Neural crest cell (in vitro differentiated cells): ENCODE results near the gene GAPDHS. TPM values are rescaled to one million over a fixed set of nuclear protein-coding genes. Genes with fewer than 3 reads are reported as not detected.

Source experiments
- DNase-seq: peaks from one replicate; pipeline ENCODE4 v3.0.0; 2021; ENCODE audit warnings: low read depth, mixed read lengths, low spot score
- H3K27ac Mint-ChIP-seq: one replicate; pipeline ENCODE4 v1.8.0; 2021; ENCODE audit warnings: mild to moderate bottlenecking, mixed read lengths; ENCODE audit not compliant: unreplicated experiment
- H3K27me3 Mint-ChIP-seq: 2 replicates; pipeline ENCODE4 v1.8.0; 2021; ENCODE audit warnings: low read depth, mild to moderate bottlenecking, mixed read lengths
- H3K36me3 Mint-ChIP-seq: 2 replicates; pipeline ENCODE4 v1.8.0; 2021; ENCODE audit warnings: low read depth, mild to moderate bottlenecking, mixed read lengths
- H3K4me1 Mint-ChIP-seq: 2 replicates; pipeline ENCODE4 v1.8.0; 2021; ENCODE audit warnings: mixed read lengths
- H3K4me3 Mint-ChIP-seq: one replicate; pipeline ENCODE4 v1.8.0; 2021; ENCODE audit warnings: mild to moderate bottlenecking, mixed read lengths
- H3K9me3 Mint-ChIP-seq: 2 replicates; pipeline ENCODE4 v1.8.0; 2021; ENCODE audit warnings: mixed read lengths
- CTCF ChIP-seq: fragments of 200-600 bp; sonication (generic); conservative IDR thresholded peaks from 2 replicates; pipeline ENCODE4 v1.5.0; 2021; ENCODE audit warnings: antibody characterized with exemption, mild to moderate bottlenecking
- total RNA-seq: library from RNA; stranded (reverse); gene quantifications from 2 replicates; pipeline ENCODE4 v1.2.1, GENCODE V29; 2021

Gene GAPDHS
- total RNA-seq, 1 donor from 2014 or later: not detected

GRCh38 chr19:35540356-35540927, 7.2 kb downstream of the GAPDHS start:
- Mint-ChIP-seq H3K27ac (no peak overlapping the region), H3K27me3 (no peaks in the 10 kb centered on the region), H3K4me3 (peak overlapping the region; percentile 31), H3K36me3 (peaks cover 5% of the 10 kb centered on the region), H3K4me1 (peaks cover 8% of the 10 kb centered on the region), H3K9me3 (no peaks in the 10 kb centered on the region)
- no peak for DNase-seq
- no peak for TF ChIP-seq CTCF

DNA sequence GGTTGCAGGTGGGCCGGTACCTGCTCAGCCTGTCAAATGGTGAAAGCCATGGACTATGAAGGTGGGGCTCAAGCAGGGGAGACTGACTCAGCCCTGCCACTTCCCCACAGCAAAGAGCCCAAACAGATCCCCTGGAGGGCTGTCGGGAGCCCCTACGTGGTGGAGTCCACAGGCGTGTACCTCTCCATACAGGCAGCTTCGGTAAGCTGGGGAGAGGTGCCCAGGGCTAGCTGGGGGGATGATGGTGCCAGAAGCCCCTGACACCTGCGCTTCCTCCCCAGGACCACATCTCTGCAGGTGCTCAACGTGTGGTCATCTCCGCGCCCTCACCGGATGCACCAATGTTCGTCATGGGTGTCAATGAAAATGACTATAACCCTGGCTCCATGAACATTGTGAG, 9.0 kb downstream of the GAPDHS start:
- Mint-ChIP-seq H3K27me3 (no peaks in the 10 kb centered on the region), H3K27ac (no peak overlapping the region), H3K36me3 (peaks cover 5% of the 10 kb centered on the region), H3K4me1 (peaks cover 21% of the 10 kb centered on the region), H3K4me3 (peak overlapping the region; percentile 61), H3K9me3 (no peaks in the 10 kb centered on the region)
- no peak for DNase-seq
- no peak for TF ChIP-seq CTCF

DNA sequence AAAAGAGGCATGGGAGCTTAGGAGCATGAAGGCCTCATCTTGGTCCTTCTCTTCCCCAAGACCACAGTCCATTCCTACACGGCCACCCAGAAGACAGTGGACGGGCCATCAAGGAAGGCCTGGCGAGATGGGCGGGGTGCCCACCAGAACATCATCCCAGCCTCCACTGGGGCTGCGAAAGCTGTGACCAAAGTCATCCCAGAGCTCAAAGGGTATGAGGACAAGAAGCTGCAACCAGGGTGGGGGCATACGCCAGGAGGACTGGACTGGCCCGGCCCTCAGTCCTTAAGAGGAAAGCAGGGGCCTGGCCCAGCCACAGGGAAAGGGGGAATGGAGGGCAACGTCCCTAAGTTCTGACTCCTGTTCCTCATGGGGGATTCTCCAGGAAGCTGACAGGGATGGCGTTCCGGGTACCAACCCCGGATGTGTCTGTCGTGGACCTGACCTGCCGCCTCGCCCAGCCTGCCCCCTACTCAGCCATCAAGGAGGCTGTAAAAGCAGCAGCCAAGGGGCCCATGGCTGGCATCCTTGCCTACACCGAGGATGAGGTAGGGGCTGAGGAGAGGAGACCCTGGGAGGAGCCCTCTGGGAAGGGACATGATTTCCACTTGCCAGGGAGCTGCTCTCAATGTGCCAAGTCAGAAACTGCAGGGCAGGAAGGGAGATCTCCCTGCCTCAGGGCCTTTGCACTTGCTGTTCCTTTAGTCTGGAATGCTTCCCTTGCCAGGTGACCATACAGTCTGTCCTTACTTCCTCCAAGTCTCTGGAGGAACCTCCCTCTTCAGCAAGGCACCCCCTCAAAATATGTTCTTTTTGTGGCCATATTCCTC, 10.2 kb downstream of the GAPDHS start:
- H3K27ac Mint-ChIP-seq: no peak overlapping the region
- TF ChIP-seq CTCF: no peak
- H3K4me1 Mint-ChIP-seq: peaks cover 22% of the 10 kb centered on the region
- DNase-seq: no peak
- no peaks in the 10 kb centered on the region for H3K27me3 Mint-ChIP-seq
- no peaks in the 10 kb centered on the region for H3K9me3 Mint-ChIP-seq
- H3K36me3 Mint-ChIP-seq: peaks cover 5% of the 10 kb centered on the region
- H3K4me3 Mint-ChIP-seq: peak overlapping the region; percentile 97

GRCh38 chr19:35544110-35544802, 11.0 kb downstream of the GAPDHS start:
- Mint-ChIP-seq H3K27me3 (no peaks in the 10 kb centered on the region), H3K36me3 (peaks cover 5% of the 10 kb centered on the region), H3K9me3 (no peaks in the 10 kb centered on the region), H3K4me1 (peaks cover 27% of the 10 kb centered on the region), H3K27ac (no peak overlapping the region), H3K4me3 (peak overlapping the region; percentile 97)
- DNase-seq: no peak
- no peak for TF ChIP-seq CTCF

- H3K4me3 Mint-ChIP-seq: peak within 1 kb of the TSS; percentile 97
- peaks cover 5% of the 10 kb centered on the region for H3K36me3 Mint-ChIP-seq
- peaks cover 29% of the 10 kb centered on the region for H3K4me1 Mint-ChIP-seq
- no peaks in the 10 kb centered on the region for H3K9me3 Mint-ChIP-seq
- no peaks in the 10 kb centered on the region for H3K27me3 Mint-ChIP-seq
- TF ChIP-seq CTCF: no peak
- H3K27ac Mint-ChIP-seq: peak within 1 kb of the TSS; percentile 94
- DNase-seq: peak; percentile 84
These were observed 12.0 kb downstream of the GAPDHS start, which contains the start of gene TMEM147 for GRCh38 chr19:35545001-35545854. Gene TMEM147, plus strand, starts transcription at chr19:35545626. Its CDS starts 114 bp downstream, at chr19:35545740.
